ENCODE data around the gene ADCY3. TPM values are rescaled to one million over a fixed set of nuclear protein-coding genes. Genes with fewer than 3 reads are reported as not detected.

Gene ADCY3
- polyA plus RNA-seq, 3 donors: 16.4 to 120 (median 96.4) TPM

DNA sequence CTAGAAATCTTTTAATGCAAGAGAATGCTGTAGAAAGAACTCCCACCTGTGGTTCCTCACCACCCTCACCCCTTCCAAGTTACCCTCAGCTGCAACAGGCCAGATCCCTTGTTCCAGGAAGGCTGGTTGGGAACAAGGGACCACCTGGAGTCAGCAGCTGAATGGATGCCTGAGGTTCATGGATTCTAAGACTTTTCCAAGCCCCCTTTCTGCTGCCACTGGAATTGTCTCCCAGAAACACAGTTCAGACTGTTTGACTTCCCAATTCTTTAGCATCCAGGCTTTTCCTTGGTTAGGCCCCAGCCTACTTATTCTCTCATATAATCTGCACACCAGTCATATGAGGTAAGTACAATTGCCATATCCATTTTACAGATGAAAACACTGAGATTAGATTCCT, 8.0 kb upstream of the ADCY3 start:
- no peak overlapping the region for H3K27ac ChIP-seq (ENCODE audit: low read depth, low read length)

DNA sequence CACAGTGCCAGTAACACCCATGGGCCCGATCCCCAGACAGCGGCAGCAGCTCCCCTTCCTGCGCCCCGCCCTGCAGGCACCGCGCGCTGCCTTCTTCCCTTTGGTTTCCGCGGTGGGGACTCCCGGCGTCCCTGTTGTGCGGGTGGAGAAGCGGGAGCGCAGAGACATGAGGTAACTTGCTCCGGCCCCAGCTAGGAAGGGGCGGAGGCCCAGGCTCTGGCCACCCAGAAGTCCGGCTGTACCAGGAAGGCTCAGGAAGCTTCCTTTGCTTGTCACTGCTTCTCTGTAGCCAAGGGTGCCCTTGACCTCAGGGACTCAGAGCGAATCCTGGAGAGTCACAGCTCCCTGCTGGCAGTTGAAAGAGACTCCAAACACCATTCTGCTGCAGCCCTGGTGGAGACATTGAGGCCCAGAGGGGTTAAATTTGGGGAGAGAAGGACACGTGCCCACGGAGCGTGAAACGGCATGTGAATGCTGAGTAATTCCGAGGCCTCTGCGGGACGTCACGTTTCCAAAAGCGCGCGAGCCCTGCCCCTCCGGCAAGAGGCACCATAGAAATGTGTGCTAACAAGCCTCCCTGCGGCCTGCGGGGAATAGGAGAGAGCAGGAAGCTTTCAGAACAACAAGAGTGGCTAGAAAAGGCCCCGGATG, 6.7 kb upstream of the ADCY3 start:
- 7 to 25% (median 9%) methylated on average over 32 to 33 of the region's 33 CpGs for WGBS, 3 donors

DNA sequence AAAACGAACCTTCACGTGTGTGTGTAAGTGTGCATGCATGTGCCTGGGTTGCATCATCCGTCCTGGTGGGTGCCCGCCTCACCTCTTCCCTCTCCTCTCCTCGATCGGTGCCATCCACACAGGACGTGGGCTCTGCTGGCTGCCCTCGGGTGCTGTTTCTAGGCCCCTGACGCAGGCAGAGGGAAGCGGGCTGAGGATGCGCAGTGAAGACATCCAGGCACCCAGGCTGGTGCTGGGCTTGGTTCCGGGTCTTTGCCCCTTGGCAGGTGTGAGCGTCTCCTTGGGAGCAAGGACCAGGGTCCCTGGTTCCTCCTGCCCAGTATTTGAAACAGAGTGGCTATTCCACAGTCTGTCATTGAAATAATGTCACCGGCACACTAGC, 6.2 kb upstream of the ADCY3 start:
- 69 to 80% (median 75%) methylated on average over 14 of the region's 14 CpGs for WGBS, 3 donors
- no peak overlapping the region for H3K27ac ChIP-seq (ENCODE audit: low read depth, low read length)

More for the DNA sequence above, 6.7 kb upstream of the ADCY3 start:
- no peak overlapping the region for H3K27ac ChIP-seq (ENCODE audit: low read depth, low read length)

DNA sequence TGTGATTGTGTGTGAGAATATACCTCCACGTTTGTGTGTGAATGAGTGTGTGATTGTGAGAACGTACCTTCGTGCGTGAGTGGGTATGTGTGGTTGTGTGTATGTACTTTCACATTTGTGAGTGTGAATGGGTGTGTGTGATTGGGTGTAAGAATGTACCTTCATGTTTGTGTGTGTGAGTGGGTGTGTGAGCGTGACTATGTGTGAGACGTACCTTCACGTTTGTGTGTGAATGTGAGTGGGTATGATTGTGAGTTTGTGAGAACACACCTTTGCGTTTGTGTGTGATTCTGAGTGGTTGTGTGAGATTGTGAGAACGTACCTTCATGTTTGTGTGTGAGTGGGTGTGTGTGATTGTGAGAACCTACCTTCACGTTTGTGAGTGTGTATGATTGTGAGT, 5.8 kb upstream of the ADCY3 start:
- 91 to 94% (median 94%) methylated on average over 10 of the region's 10 CpGs for WGBS, 3 donors

DNA sequence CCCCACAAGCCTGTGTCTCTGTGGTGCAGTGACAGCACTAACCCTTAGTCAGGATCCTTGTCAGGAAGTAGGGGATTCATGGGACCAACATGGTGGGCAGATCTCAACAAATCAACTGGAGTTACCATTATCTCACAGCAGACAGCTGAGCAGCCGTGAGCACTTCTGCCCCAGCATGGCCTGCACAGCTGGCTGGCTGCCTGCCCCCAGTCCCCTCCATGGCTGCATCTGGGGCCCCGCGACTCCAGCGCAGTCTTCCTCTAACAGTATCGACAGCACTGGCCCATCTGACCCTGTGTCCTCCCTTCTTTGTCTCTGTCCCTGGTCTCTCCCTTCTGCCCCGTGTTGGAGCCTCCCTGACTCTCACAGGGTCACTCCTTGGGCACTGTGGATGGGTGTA, 4.7 kb upstream of the ADCY3 start:
- 85 to 93% (median 85%) methylated on average over 6 of the region's 6 CpGs for WGBS, 3 donors

More for the DNA sequence above, 5.8 kb upstream of the ADCY3 start:
- H3K27ac ChIP-seq (ENCODE audit: low read depth, low read length): no peak overlapping the region

DNA sequence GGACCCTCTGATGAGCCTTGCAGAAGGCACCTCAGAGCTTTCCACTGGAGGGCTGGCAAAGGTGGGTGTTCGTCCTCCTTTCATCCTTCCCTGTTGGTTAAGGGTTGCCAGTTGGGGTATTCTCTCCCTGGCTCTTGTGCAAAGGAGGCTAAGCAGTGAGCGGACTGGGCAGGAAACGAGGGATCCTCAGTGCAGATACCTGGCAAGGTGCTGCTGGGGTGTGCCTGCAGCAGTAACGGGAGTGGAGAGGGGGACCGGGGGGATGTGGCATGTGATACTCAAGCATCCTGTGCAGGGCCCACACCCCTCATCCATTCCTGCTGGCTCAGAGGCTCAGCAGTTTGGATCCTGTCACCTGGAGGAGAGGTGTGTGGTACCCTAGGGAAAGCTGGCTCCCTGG, 4.2 kb upstream of the ADCY3 start:
- 92 to 97% (median 95%) methylated on average over 5 of the region's 5 CpGs for WGBS, 3 donors
- H3K27ac ChIP-seq (ENCODE audit: low read depth, low read length): no peak overlapping the region

More for the DNA sequence above, 4.7 kb upstream of the ADCY3 start:
- no peak overlapping the region for H3K27ac ChIP-seq (ENCODE audit: low read depth, low read length)

DNA sequence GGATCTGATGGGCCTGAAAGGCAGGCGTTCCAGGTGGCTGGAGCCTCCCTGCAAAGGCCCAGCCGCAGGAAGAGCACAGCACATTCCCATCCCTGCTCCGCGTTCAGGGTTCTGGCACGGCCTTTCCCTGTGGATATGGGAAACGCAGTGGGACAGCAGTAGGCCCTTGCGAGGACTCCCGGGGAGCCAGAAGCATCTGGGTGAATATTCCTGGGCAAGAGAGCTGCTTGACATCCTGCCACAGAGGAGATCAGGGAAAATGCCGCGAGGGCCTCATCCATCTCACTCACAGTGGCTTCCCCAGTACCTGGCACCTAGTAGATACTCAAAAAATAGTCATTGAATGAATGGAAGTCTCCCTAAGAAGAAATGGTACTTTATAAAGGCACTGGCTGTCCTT, 3.1 kb upstream of the ADCY3 start:
- no peak overlapping the region for H3K27ac ChIP-seq (ENCODE audit: low read depth, low read length)
- WGBS, 3 donors: 89 to 96% (median 93%) methylated on average over 10 of the region's 10 CpGs

DNA sequence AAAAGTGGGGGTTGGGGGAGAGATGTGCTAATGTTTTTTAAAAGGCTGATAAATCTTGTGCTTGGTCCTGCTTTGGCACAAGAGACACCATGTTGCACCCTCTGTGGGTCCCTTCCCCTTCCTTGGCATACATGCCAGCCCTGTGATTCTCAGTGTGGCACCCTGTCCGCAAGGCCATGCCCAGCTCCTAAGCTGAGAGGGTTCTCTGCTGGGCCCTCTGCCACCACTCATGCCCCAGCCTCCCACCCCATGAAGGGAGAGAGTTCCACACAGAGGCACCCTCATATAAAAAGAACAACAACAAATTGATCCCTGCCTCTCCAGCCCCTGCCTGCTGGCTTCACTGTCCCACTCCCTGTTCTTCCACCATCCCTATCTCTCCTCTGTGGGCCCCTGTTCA, 2.5 kb upstream of the ADCY3 start:
- H3K27ac ChIP-seq (ENCODE audit: low read depth, low read length): no peak overlapping the region
- 96 to 100% (median 100%) methylated on average over 1 of the region's 1 CpG for WGBS, 3 donors

DNA sequence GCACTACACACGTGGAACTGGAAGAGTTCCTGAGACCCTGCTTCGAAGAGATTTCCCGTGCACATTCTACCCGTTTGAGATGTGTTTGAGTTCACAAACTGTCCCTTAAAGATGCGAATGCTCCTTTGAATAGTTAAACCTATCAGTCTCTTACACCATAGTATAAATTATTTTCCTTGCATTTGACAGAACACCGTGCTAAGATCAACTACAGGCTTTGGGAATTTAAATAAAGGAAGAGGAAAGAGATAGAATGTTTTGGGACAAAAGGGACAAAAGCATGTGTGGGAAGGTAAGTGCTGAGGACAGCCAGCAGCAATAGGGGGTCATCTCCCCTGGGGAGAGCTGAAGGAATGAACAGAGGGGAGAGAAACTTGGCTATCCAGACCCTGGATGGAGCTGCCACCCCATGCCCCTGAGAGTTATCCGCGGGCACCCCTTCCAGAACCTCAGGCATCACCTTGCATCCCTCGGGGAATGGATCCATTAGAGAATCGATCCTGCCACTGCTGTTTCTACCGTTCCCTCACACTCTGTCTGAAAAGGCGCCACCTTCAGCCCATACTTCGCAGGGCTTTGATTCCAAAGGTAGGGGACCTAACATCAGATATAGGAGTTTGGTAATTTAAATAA, 888 bp upstream of the ADCY3 start:
- no peak overlapping the region for H3K27ac ChIP-seq (ENCODE audit: low read depth, low read length)
- WGBS, 3 donors: 28 to 38% (median 34%) methylated on average over 13 of the region's 13 CpGs

DNA sequence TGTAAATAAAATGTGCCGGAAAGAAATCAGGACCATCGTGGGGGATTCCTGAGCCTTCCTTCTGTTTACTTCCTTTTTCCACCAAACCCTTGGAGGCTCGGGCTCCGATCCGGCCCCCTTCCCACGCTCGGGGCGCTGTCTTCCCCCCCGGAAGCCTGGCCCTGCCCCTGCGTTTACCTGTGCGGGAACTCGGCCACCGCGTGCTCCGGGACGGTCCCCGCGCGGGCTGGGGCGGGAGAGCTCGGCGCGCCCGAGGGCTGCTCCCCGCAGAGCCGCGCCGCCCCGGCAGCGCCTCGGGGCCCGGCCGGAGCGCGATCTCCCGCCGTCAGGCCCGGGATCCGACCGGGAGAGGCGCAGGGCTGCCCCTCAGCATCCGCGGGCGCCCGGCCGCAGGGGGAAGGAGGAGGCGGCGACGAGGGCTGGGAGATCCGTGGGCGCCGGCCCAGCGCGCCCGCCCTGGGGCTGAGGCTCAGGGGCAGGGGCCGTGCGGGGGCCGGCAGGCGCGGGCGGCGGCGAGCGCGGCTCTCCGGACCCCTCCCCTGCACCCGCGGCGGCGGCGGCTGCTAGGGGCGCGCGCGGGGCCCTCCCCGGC, 435 bp downstream of the ADCY3 start:
- 1 to 3% (median 1%) methylated on average over 60 to 76 of the region's 76 CpGs for WGBS, 3 donors
- H3K27ac ChIP-seq (ENCODE audit: low read depth, low read length): peak overlapping the region; percentile 8

DNA sequence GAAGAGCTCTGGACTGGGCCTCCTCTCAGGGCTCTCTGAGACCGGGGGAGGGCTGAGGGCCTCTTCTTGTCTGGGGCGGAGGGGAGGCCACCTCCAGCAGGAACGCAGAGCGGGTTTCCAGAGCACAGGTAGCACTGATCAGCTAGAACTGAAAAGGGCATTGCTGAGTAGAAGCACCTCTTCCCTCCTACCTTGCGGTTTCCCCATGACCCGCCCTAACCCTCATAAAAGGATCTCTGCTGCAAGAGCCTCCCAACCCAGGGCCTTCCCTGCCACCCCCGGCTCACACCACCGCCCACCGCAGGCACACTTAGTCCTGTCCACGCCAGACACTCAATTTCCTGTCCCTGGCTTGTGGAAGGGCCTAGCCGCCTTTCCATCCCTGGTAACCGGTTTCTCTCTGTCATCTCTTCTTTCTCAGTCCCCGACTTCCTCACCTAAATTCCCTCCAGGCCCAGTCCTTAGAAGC, 966 bp downstream of the ADCY3 start:
- 22 to 76% (median 24%) methylated on average over 13 of the region's 13 CpGs for WGBS, 3 donors
- H3K27ac ChIP-seq (ENCODE audit: low read depth, low read length): no peak overlapping the region

DNA sequence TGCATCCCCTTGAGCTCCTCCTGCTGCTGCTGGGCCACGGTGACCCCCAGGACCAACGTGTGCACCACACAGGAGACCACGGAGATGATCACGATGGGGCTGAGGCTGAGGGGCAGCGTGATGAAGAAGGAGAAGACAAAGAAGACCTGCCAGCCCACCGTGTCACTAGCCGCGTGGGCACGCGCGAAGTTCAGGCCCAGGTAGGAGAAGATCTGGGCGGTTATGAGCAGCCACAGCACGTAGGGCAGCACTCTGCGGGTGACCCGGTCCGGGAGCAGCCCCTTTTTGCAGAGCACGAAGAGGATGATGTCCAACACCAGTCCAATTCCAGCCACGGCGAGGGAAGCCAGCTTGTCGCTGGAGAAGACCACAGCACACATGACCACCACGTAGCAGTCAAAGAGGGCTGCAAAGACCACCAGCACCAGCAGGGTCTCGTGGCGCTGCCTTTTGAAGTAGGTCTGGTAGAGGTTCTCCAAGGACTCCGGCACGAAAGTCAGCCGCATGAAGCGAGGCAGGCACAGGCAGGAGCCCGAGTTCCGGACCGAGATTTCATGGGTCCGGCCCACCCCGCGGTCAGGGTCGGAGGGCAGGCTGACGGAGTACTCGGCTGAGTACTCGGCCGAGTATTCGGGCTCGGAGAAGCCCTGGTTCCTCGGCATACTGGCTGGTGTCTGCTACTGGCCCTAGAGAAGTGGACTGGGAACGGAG, 1.6 kb downstream of the ADCY3 start:
- no peak overlapping the region for H3K27ac ChIP-seq (ENCODE audit: low read depth, low read length)
- WGBS, 3 donors: 74 to 91% (median 84%) methylated on average over 42 of the region's 42 CpGs

DNA sequence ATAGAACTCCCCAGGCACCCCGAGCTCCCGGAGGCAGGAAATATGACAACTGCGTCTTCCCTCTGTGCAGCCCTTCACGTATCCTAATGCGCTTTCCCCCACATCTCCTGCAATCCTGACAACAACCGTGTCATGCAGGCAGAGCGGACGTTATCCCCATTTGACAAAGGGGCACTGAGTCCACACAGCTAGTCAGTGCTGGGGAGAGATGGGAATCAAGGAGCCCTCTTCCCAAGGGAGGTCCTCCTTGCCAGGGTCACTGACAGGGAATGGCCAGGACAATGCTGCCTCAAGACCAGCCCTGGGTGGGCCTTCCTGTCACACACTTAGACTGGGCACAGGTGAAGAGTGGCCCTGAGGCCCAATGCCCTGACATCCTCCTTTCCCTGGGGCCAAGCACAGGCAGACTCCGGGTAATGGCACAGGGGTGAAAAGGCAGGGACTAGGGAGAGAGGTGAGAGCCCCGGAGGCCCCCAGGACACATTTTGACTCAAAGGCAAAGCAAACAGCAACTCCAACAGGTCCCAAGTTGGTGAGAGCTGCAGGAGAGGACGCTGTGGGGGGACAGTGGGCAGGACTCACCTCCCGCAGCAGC, 2.2 kb downstream of the ADCY3 start:
- WGBS, 3 donors: 81 to 94% (median 81%) methylated on average over 11 to 12 of the region's 12 CpGs
- no peak overlapping the region for H3K27ac ChIP-seq (ENCODE audit: low read depth, low read length)

DNA sequence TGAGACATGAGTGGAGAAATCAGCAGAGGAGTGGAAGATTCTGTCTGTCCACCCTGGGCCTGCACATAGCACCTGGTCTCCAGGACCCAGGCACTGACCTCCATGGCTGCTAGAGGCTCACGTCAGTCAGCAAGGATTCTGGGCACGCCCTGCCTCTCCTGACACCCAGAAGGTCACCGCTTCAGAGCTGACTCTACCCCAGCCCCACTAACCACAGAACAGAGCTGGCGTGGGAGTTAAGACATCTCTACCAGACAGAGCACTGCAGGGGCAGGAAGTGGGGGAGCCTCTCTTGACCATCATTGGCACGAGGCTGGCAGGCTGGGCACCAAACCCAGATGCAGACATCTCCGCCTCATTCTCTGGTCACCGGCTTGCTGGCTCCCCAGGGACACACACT, 3.0 kb downstream of the ADCY3 start:
- no peak overlapping the region for H3K27ac ChIP-seq (ENCODE audit: low read depth, low read length)
- 50 to 85% (median 60%) methylated on average over 7 of the region's 7 CpGs for WGBS, 3 donors

DNA sequence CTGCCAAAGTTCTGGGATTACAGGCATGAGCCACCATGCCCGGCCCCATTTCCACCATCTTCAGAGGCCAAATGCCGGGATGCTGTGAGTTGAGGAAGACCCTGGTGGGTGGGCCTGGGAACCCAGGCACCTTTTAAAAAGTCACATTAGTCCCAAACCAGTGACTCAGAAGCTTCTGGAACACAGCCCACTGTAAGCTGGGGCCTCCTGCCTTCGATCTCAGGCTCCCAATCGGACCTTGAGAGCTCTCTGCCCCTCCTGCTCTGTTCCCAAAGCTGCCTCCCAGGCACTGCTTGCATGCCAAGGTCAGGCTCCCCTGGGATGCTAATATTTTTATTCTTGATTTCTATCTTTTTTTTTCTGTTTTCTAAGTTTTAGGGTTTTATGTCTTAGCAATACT, 4.2 kb downstream of the ADCY3 start:
- 62 to 71% (median 66%) methylated on average over 4 of the region's 4 CpGs for WGBS, 3 donors
- no peak overlapping the region for H3K27ac ChIP-seq (ENCODE audit: low read depth, low read length)

DNA sequence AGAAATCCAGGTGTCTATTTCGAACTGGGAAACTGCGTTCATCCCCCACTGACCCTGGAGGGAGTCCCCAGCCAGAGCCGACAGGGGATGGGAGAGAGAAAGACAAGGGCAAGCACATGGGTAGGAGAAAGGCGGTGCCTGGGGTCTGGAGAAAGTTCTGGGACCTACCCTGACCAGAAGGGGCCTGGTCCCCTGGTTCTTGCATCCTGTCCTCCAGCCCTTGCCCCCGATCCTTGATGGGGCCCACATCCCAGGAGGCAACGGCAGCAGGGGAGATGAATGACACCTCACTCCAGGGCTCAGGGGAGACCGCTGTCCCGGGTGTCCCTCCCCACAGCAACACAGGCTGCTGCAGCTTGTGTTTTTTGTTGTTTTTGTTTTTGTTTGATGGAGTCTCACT, 4.9 kb downstream of the ADCY3 start:
- 86 to 89% (median 86%) methylated on average over 8 of the region's 8 CpGs for WGBS, 3 donors
- no peak overlapping the region for H3K27ac ChIP-seq (ENCODE audit: low read depth, low read length)

DNA sequence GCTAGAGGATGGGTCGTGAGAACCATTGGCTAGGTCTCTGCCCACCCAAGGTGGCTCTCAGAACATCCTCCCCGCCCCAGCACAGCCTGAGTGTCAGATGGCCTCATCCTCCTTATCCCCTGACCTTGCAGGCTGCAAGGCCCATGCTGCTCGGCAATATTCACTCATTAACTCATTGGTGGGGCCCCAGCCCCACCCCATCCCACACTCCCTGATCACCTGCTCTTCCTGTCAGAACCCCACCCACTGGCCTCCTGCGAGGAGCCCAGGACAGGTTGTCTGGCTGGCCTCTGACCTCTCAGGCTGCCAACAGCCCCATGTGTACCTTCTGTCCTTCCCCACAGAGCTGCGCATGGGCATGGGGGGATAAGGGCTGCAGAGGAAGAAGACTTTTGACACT, 5.3 kb downstream of the ADCY3 start:
- H3K27ac ChIP-seq (ENCODE audit: low read depth, low read length): no peak overlapping the region
- 81 to 86% (median 82%) methylated on average over 5 of the region's 5 CpGs for WGBS, 3 donors

DNA sequence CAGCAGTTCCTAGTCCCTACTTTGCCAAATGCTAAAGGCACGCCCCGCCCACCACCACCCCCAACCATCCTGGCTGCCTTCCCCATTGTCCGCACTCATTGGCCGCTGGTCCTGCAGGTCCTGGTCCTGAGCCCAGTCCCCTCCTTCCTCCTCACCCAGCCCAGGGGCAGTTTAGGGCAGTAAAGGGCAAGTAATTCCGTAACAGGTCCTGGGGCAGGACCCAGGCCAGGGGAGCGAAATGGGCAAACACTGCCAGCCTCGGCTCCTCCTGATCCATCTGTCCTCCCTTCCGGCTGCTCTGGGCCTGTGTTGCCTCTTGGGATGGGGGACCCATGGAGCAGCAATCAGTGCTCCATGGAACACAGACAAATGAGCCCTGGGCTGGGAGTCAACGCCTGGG, 6.1 kb downstream of the ADCY3 start:
- WGBS, 3 donors: 73 to 94% (median 78%) methylated on average over 9 of the region's 9 CpGs
- H3K27ac ChIP-seq (ENCODE audit: low read depth, low read length): no peak overlapping the region

DNA sequence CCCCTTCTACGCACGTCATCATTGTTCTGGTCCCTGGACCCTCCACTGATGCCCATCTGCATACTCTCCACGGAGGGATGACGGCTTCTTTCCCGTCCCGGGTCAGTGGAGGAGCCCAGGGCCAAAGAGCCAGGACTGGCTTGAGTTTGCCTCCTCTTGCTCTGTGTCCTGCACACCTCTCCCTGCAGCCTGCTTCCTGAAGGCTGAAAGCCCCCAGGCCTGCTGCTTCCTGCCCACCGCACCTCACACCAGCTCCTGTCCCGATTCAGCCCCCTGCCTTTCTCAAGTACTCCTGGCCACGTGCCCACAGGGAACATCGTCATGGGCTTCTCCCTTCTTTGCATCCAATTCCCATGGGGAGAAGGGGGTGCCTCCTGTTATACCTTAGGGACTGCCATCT, 7.1 kb downstream of the ADCY3 start:
- H3K27ac ChIP-seq (ENCODE audit: low read depth, low read length): no peak overlapping the region
- 73 to 86% (median 80%) methylated on average over 10 of the region's 10 CpGs for WGBS, 3 donors

Data from adipose tissue (tissue), 3 donors.